ENCODE data around the gene LDAH.

Gene LDAH

DNA sequence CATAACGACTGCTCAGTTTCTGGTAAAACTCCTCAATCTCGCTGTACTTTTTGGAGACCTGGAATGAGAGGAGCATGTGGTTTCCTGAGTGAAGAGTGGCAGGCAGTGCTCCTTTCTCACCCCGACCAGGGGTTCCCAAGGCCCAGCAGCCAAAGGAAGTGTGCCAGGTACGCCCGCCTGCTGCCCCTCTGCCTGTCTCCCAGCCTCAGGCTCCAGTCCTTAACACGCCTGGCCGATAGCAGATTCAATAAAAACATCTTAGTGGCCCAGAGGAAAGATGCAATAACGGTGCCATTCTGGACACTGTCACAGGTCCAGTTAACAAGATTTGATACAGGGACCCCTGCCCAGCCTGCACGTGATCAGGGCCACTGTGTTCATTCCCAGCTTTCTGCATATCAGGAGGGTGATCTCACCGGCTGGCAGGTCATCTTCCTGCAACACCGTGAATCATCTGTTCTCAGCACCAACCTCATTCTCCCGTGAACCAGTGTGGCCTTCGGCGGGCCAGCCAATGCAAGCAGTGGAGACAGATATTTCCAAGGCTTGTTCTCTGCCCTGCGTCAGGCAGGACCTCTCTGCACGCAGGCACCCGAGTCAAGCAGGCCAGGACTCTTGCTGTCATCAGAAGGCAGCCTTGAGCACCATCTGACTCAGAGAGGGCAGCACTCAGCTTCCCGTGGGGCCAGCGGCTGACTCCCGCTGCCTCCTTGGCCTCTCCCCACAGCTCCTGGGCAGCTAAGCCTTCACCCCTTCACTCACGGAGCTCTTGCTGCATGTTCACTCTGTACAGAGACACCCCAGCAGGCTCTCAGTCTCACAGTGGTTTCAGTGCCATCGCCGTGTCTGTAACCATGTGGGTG is 181.5 kb downstream of the LDAH start:
- ChIA-PET POLR2A (interaction anchor here (1.7 to 9.0 kb wide), 2 partner anchors 9 to 193 kb away, joined by 6 to 99 read pairs; partner anchors contain the start of genes HS1BP3 and RHOB), CTCF (interaction anchor here (1.1 to 2.8 kb wide), 10 partner anchors 10 to 262 kb away, joined by 4 to 20 read pairs (median 8); partner anchors contain the start of genes HS1BP3 and RHOB)
- TF ChIP-seq NFRKB (IDR thresholded peaks at IDR 0.05) = no peak
- TF ChIP-seq FOXM1 (IDR thresholded peaks at IDR 0.05; ENCODE audit: borderline replicate concordance) = no peak
- TF ChIP-seq SP1 (IDR thresholded peaks at IDR 0.05) = no peak
- TF ChIP-seq HDGF (IDR thresholded peaks at IDR 0.05; ENCODE audit: borderline replicate concordance) = no peak
- no peak for TF ChIP-seq FOXA1 (IDR thresholded peaks at IDR 0.05)
- DNase-seq (ENCODE audit: extremely low spot score) = no peak

GRCh38 chr2:20640411-20641122 is 182.3 kb downstream of the LDAH start:
- CTCF ChIA-PET = interaction anchor here (0.8 to 2.8 kb wide), 7 partner anchors 11 to 261 kb away, joined by 3 to 15 read pairs (median 5); partner anchors contain the start of gene HS1BP3
- no peak for DNase-seq (ENCODE audit: extremely low spot score)
- TF ChIP-seq ELF4 (IDR thresholded peaks at IDR 0.05) (no peak), SP1 (IDR thresholded peaks at IDR 0.05) (no peak), FOXA1 (IDR thresholded peaks at IDR 0.05) (no peak), L3MBTL2 (conservative IDR thresholded peaks at IDR 0.05) (no peak), TARDBP (IDR thresholded peaks at IDR 0.05) (no peak), ZNF384 (IDR thresholded peaks at IDR 0.05) (no peak), SUZ12 (IDR thresholded peaks at IDR 0.05) (no peak)
- TF ChIP-seq, protein P1, sequence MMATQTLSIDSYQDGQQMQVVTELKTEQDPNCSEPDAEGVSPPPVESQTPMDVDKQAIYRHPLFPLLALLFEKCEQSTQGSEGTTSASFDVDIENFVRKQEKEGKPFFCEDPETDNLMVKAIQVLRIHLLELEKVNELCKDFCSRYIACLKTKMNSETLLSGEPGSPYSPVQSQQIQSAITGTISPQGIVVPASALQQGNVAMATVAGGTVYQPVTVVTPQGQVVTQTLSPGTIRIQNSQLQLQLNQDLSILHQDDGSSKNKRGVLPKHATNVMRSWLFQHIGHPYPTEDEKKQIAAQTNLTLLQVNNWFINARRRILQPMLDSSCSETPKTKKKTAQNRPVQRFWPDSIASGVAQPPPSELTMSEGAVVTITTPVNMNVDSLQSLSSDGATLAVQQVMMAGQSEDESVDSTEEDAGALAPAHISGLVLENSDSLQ (IDR thresholded peaks at IDR 0.05) = no peak
- POLR2A ChIA-PET = interaction anchor here (0.7 to 9.0 kb wide), 2 partner anchors 10 to 193 kb away, joined by 3 to 99 read pairs; partner anchors contain the start of genes HS1BP3 and RHOB

GRCh38 chr2:20638646-20639430 is 184.1 kb downstream of the LDAH start:
- TF ChIP-seq FOXK2 (IDR thresholded peaks at IDR 0.05) (no peak), SUZ12 (IDR thresholded peaks at IDR 0.05) (no peak), TARDBP (IDR thresholded peaks at IDR 0.05) (no peak), BHLHE40 (IDR thresholded peaks at IDR 0.05; ENCODE audit: borderline replicate concordance) (no peak), SP1 (IDR thresholded peaks at IDR 0.05) (no peak), ZNF384 (IDR thresholded peaks at IDR 0.05) (no peak), ELF4 (IDR thresholded peaks at IDR 0.05) (no peak), FOXA1 (IDR thresholded peaks at IDR 0.05) (no peak), NFRKB (IDR thresholded peaks at IDR 0.05) (no peak)
- ChIA-PET CTCF (interaction anchor here (1.0 to 1.5 kb wide), 3 partner anchors 12 to 189 kb away, joined by 3 to 5 read pairs (median 4); partner anchors contain the start of gene HS1BP3), POLR2A (interaction anchor here (1.3 to 9.0 kb wide), 2 partner anchors 189 to 191 kb away, joined by 3 to 99 read pairs; partner anchors contain the start of gene RHOB)
- no peak for DNase-seq (ENCODE audit: extremely low spot score)

DNA sequence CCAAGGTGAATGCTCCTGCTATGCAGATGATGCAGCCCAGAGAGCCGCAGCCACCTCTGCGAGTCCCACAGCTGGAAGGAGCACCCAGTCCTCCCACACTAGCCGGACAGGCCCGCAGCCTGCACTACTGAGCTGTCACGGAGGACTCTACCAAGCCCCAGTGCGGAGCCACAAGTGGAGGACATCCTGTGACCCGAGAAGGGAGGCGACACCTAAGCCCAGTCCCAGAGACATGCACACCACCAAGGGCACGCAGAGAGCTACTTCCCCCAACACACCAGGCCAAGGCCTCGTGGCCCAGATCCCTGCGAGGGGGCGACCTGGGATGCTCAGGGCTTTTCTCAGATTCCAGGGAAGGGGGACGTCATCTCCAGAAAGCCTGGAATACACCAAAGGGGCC is 184.9 kb downstream of the LDAH start:
- TF ChIP-seq TARDBP (IDR thresholded peaks at IDR 0.05) (no peak), ELF4 (IDR thresholded peaks at IDR 0.05) (no peak), SP1 (IDR thresholded peaks at IDR 0.05) (no peak), CTBP1 (IDR thresholded peaks at IDR 0.05; ENCODE audit: borderline replicate concordance) (no peak), ARNT (IDR thresholded peaks at IDR 0.05) (no peak), LEF1 (IDR thresholded peaks at IDR 0.05; ENCODE audit: borderline replicate concordance) (no peak), BHLHE40 (IDR thresholded peaks at IDR 0.05; ENCODE audit: borderline replicate concordance) (no peak), FOXA1 (IDR thresholded peaks at IDR 0.05) (no peak), FOXK2 (IDR thresholded peaks at IDR 0.05) (no peak), L3MBTL2 (conservative IDR thresholded peaks at IDR 0.05) (no peak), ZNF384 (IDR thresholded peaks at IDR 0.05) (no peak), FOXM1 (IDR thresholded peaks at IDR 0.05; ENCODE audit: borderline replicate concordance) (no peak)
- TF ChIP-seq, protein P1 (IDR thresholded peaks at IDR 0.05) = no peak
- DNase-seq (ENCODE audit: extremely low spot score) = no peak
- ChIA-PET CTCF (interaction anchor here (1.0 kb wide), 1 partner anchor 23 kb away, joined by 4 read pairs; no protein-coding TSS in a partner anchor), POLR2A (interaction anchor here (1.3 kb wide), 1 partner anchor 188 kb away, joined by 3 read pairs; no protein-coding TSS in a partner anchor)

DNA sequence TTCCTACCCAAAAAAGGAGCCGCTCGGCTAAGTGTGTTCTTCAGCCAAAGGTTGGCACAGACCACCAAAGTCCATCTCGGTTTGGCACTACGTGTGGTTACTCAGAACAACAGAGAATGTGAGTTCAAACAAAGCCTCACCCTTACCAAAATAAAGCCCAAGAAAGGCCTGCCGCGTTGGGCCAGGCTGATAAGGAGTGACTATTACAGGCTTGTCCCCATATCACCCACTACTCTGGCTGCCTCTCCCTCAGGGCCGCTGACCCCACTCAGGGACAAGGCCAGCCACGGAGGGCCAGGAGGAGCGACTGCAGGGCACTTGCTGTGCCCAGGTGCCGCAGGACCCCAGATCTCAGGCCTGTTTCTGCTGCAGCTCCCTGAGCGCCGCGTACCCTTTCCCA is 185.8 kb downstream of the LDAH start:
- ChIA-PET CTCF (no interaction called here), POLR2A (interaction anchor here (1.3 kb wide), 1 partner anchor 187 kb away, joined by 3 read pairs; no protein-coding TSS in a partner anchor)
- TF ChIP-seq FOXK2 (IDR thresholded peaks at IDR 0.05) (no peak), ARNT (IDR thresholded peaks at IDR 0.05) (no peak), L3MBTL2 (conservative IDR thresholded peaks at IDR 0.05) (no peak), SP1 (IDR thresholded peaks at IDR 0.05) (no peak), ELF4 (IDR thresholded peaks at IDR 0.05) (no peak), NFRKB (IDR thresholded peaks at IDR 0.05) (no peak)
- DNase-seq (ENCODE audit: extremely low spot score) = no peak

Measured in HEK293T (cell line).